Activated CD4-positive, alpha-beta T cell treated with anti-CD3 and anti-CD28 coated beads, Interleukin-10, Interleukin-2, amounts not matched to agents 100 ng/mL and 50 ng/mL, durations not matched to agents 16 hours and 8 hours (primary cell): ENCODE measurements around the gene WDR54.
"Not testable (repeated sequence)": the region's sequence is repeated elsewhere in the genome, so short reads cannot be mapped to it uniquely, and the experiment has no call there.

Source experiments
- DNase-seq: peaks from one replicate; pipeline ENCODE4 v3.0.0-alpha.2; 2020

WDR54 gene

GRCh38 chr2:74407682-74408081 lies 13.8 kb upstream of the WDR54 start:
- DNase-seq: no peak

- no peak for DNase-seq
These were observed 8.4 kb upstream of the WDR54 start for GRCh38 chr2:74413001-74413698.

- no peak for DNase-seq
These were observed 7.1 kb upstream of the WDR54 start for GRCh38 chr2:74414441-74414840.

- no peak for DNase-seq
These were observed 6.4 kb upstream of the WDR54 start for GRCh38 chr2:74414881-74415761.

GRCh38 chr2:74415762-74416395 lies 5.7 kb upstream of the WDR54 start:
- no peak for DNase-seq

GRCh38 chr2:74416778-74417177 lies 4.8 kb upstream of the WDR54 start:
- no peak for DNase-seq

- no peak for DNase-seq
These were observed 4.3 kb upstream of the WDR54 start for GRCh38 chr2:74417197-74417596.

GRCh38 chr2:74417763-74418162 lies 3.8 kb upstream of the WDR54 start:
- no peak for DNase-seq

- no peak for DNase-seq
These were observed 3.2 kb upstream of the WDR54 start for GRCh38 chr2:74418312-74418711.

GRCh38 chr2:74419345-74419744 lies 2.2 kb upstream of the WDR54 start:
- DNase-seq: no peak

GRCh38 chr2:74420006-74420405 lies 1.5 kb upstream of the WDR54 start:
- no peak for DNase-seq

GRCh38 chr2:74420443-74421103 lies 957 bp upstream of the WDR54 start:
- DNase-seq: not testable (repeated sequence)

GRCh38 chr2:74423231-74424095 lies 1.9 kb downstream of the WDR54 start:
- no peak for DNase-seq

- DNase-seq: no peak
These were observed 2.8 kb downstream of the WDR54 start for GRCh38 chr2:74424139-74424992.

GRCh38 chr2:74424995-74425406 lies 3.5 kb downstream of the WDR54 start:
- no peak for DNase-seq

- no peak for DNase-seq
These were observed 4.0 kb downstream of the WDR54 start for GRCh38 chr2:74425523-74425922.

GRCh38 chr2:74426181-74426758 lies 4.7 kb downstream of the WDR54 start:
- no peak for DNase-seq

- DNase-seq: no peak
These were observed 6.0 kb downstream of the WDR54 start for GRCh38 chr2:74427551-74427950.

- DNase-seq: no peak
These were observed 7.1 kb downstream of the WDR54 start for GRCh38 chr2:74428675-74429074.

- DNase-seq: no peak
These were observed 8.2 kb downstream of the WDR54 start for GRCh38 chr2:74429487-74430451.
